SK-N-SH (cell line): ENCODE results near the gene PPIP5K1. TPM values are rescaled to one million over a fixed set of nuclear protein-coding genes. Genes with fewer than 3 reads are reported as not detected.
"Not testable (repeated sequence)": the region's sequence is repeated elsewhere in the genome, so short reads cannot be mapped to it uniquely, and the experiment has no call there.

ENCODE experiments used
- CTCF ChIA-PET: fragments of 300-600, 350-600 bp; formaldehyde crosslinking; extraction: SDS; loops from one replicate; lab custom pipeline; 2021; lab: Yijun Ruan, JAX
- POLR2A ChIA-PET: fragments of 350-600 bp; sonication (Branson Sonifier 250); formaldehyde crosslinking; extraction: SDS; loops from one replicate; lab custom pipeline; 2020; ENCODE audit warnings: antibody characterized with exemption, inconsistent platforms; lab: Yijun Ruan, JAX
- DNase-seq: peaks from one replicate; pipeline ENCODE4 v3.0.0; 2012
- H2AFZ ChIP-seq: fragments of 200-600 bp; sonication (generic); 2 replicates; pipeline ENCODE4 v1.8.1; 2016; ENCODE audit warnings: antibody characterized with exemption, mild to moderate bottlenecking, low read depth
- H3F3A ChIP-seq: fragments of 200-600 bp; sonication (generic); replicated peaks from 2 replicates; pipeline ENCODE3; 2016; ENCODE audit warnings: antibody characterized with exemption, mild to moderate bottlenecking; ENCODE audit not compliant: insufficient read depth
- H3K27ac ChIP-seq, 2 experiments: fragments of 200-500 bp in 1 of 2; fragments of 200-600 bp in 1 of 2; sonication (Bioruptor generic) in 1 of 2; sonication (generic), shearing (Covaris generic) in 1 of 2; 2 replicates each; pipeline versions ENCODE4 v1.5.1 to v1.6.1; 2014 to 2016; ENCODE audit warnings: low read depth in 2 of 2, inconsistent platforms in 1 of 2, low read length in 1 of 2, mild to moderate bottlenecking in 1 of 2, mixed read lengths in 1 of 2
- H3K27me3 ChIP-seq: fragments of 200-600 bp; sonication (generic), shearing (Covaris generic); 2 replicates; pipeline ENCODE4 v1.6.1; 2016; ENCODE audit warnings: mixed run types; ENCODE audit not compliant: insufficient read depth
- H3K36me3 ChIP-seq, 2 experiments: fragments of 200-500 bp in 1 of 2; fragments of 200-600 bp in 1 of 2; sonication (Bioruptor generic) in 1 of 2; sonication (generic) in 1 of 2; replicated peaks in 1 of 2; 2 replicates each; pipeline versions ENCODE3 to v1.5.1; 2014 to 2016; ENCODE audit warnings: low read length in 1 of 2, mild to moderate bottlenecking in 1 of 2; ENCODE audit not compliant: insufficient read depth in 2 of 2, control insufficient read depth in 1 of 2
- H3K4me1 ChIP-seq, 2 experiments: fragments of 200-500 bp in 1 of 2; fragments of 200-600 bp in 1 of 2; sonication (Bioruptor generic) in 1 of 2; sonication (generic), shearing (Covaris generic) in 1 of 2; 2 replicates each; pipeline versions ENCODE4 v1.5.1 to v1.6.1; 2014 to 2016; ENCODE audit warnings: low read depth in 1 of 2, low read length in 1 of 2, mixed run types in 1 of 2; ENCODE audit not compliant: insufficient read depth in 2 of 2, control insufficient read depth in 1 of 2
- H3K4me2 ChIP-seq: fragments of 200-600 bp; sonication (generic), shearing (Covaris generic); 2 replicates; pipeline ENCODE4 v1.6.1; 2017; ENCODE audit warnings: mixed run types
- H3K4me3 ChIP-seq, 2 experiments: fragments of 200-500 bp in 1 of 2; fragments of 200-600 bp in 1 of 2; sonication (Bioruptor generic) in 1 of 2; sonication (generic), shearing (Covaris generic) in 1 of 2; 2 replicates each; pipeline versions ENCODE4 v1.5.1 to v1.8.1; 2014 to 2016; ENCODE audit warnings: low read depth in 2 of 2, inconsistent platforms in 1 of 2, low read length in 1 of 2, mild to moderate bottlenecking in 1 of 2, mixed read lengths in 1 of 2, moderate library complexity in 1 of 2
- H3K79me2 ChIP-seq: fragments of 200-600 bp; sonication (generic); 2 replicates; pipeline ENCODE4 v1.8.1; 2017; ENCODE audit warnings: mild to moderate bottlenecking; ENCODE audit not compliant: insufficient read depth
- H3K9ac ChIP-seq: fragments of 200-600 bp; sonication (generic); 2 replicates; pipeline ENCODE4 v1.6.1; 2017; ENCODE audit warnings: mixed run types
- H3K9me2 ChIP-seq: fragments of 200-600 bp; sonication (generic); 2 replicates; pipeline ENCODE4 v1.6.1; 2017; ENCODE audit warnings: mixed run types
- H3K9me3 ChIP-seq: fragments of 200-600 bp; sonication (generic); 2 replicates; pipeline ENCODE4 v1.6.1; 2017; ENCODE audit warnings: mixed run types, mild to moderate bottlenecking, moderate library complexity
- H4K20me1 ChIP-seq: fragments of 200-600 bp; sonication (generic); 2 replicates; pipeline ENCODE4 v1.6.1; 2017; ENCODE audit warnings: mild to moderate bottlenecking, mixed run types; ENCODE audit not compliant: insufficient read depth
- CHD2 ChIP-seq: fragments of 150-350 bp; IDR thresholded peaks from 2 replicates; pipeline ENCODE4 v1.6.1; 2018; ENCODE audit warnings: low read length; ENCODE audit not compliant: partially characterized antibody
- MEF2A ChIP-seq: IDR thresholded peaks from 2 replicates; pipeline ENCODE4 v1.4.0; 2012; ENCODE audit warnings: low read depth, borderline replicate concordance
- SIN3A ChIP-seq: IDR thresholded peaks from 2 replicates; pipeline ENCODE4 v1.6.1; 2012; ENCODE audit warnings: low read depth, mild to moderate bottlenecking, low read length, moderate library complexity, borderline replicate concordance
- USF1 ChIP-seq: IDR thresholded peaks from 2 replicates; pipeline ENCODE4 v1.4.0; 2012; ENCODE audit warnings: low read depth, borderline replicate concordance
- WGBS: methylation state at CpG from one replicate; pipeline ENCODE4 v1.1.6; 2017; ENCODE audit warnings: low lambda C conversion rate; 5-methylcytosine and 5-hydroxymethylcytosine counted together
- polyA plus RNA-seq, 3 experiments: library from polyadenylated mRNA; depleted of rRNA; stranded (reverse); fragments of >200 nt; gene quantifications; 2 replicates each; pipeline ENCODE4 v1.2.3, GENCODE V29; 2012
- TF ChIP-seq, protein P1 (sequence below): fragments of 150-350 bp; IDR thresholded peaks from 2 replicates; pipeline ENCODE4 v1.6.1; 2017; ENCODE audit warnings: antibody characterized with exemption, low read length, low read depth, borderline replicate concordance

Gene PPIP5K1
- polyA plus RNA-seq, 1 of the 3 experiments (the other 2 are of a cell fraction), result 28.5 TPM

DNA sequence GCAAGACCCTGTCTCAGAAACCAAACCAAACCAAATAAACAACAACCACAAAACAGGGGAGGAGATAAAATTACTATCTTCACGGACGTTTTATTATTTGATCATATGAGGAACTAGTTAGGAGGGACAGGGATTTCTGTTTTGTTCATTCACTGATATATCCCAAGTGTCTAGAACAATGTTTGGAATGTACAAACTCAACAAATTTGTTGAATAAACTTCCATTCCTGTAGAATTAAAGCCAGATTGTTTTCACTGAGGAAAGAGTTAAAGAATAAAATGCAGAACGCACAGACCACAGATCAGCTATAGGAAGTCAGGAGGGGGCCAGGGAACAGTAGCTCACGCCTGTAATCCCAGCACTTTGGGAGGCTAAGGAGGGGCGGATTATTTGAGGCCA, 35.1 kb upstream of the PPIP5K1 start (continued):
- TF ChIP-seq, protein P1, sequence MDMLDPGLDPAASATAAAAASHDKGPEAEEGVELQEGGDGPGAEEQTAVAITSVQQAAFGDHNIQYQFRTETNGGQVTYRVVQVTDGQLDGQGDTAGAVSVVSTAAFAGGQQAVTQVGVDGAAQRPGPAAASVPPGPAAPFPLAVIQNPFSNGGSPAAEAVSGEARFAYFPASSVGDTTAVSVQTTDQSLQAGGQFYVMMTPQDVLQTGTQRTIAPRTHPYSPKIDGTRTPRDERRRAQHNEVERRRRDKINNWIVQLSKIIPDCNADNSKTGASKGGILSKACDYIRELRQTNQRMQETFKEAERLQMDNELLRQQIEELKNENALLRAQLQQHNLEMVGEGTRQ, result no peak
- TF ChIP-seq SIN3A, result no peak
- TF ChIP-seq USF1, result no peak
- TF ChIP-seq MEF2A, result no peak
- TF ChIP-seq CHD2, result no peak

DNA sequence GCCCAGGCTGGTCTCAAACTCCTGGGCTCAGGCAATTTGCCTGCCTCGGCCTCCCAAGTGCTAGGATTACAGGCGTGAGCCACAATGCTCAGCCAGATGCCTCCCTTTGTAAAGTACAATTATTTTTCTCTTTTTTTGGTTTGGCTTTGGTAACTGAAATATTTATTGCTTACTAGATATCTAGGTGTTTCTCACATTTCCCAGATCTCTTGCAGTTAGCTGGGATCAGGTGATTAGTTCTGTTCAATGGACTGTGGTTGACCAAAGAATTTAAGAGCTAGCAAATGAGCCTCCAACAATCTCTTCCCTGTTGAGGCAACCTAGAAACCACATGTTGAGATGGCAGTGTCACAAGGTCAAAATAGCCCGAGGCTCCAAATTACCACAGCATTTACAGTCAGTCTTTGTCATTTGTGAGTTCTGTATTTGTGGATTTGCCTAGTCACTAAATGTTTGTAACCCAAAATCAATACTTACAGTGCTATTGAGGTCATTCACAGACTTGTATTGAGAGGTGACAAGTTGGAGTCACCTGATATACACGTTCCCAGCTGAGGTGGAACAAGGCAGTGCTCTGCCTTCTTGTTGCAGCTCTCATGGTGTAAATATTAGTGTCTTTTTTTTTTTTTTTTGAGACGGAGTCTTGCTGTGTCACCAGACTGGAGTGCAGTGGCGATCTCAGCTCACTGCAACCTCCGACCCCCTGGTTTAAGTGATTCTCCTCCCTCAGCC, 32.2 kb upstream of the PPIP5K1 start:
- POLR2A ChIA-PET, H3K79me2 ChIP-seq, H3K36me3 ChIP-seq, H3K27me3 ChIP-seq, H3K4me1 ChIP-seq, H2AFZ ChIP-seq, H3K4me3 ChIP-seq, H3K9me3 ChIP-seq, H3K27ac ChIP-seq, H3K9ac ChIP-seq, H3F3A ChIP-seq, H3K4me2 ChIP-seq, H4K20me1 ChIP-seq, DNase-seq, H3K9me2 ChIP-seq: not testable (repeated sequence)
- 63% methylated on average over 7 of the region's 7 CpGs for WGBS
- CTCF ChIA-PET, result interaction anchor here (0.6 kb wide), 1 partner anchor 1947 kb away, joined by 3 read pairs; no protein-coding TSS in a partner anchor

- WGBS, result no CpG with 5 or more reads among the region's 2 CpGs
- CTCF ChIA-PET, result not testable (repeated sequence)
Measured at GRCh38 chr15:43618700-43619099, 28.7 kb upstream of the PPIP5K1 start, which contains the start of gene STRC. TSS of gene STRC (minus strand) at chr15:43618800. CDS start at chr15:43618722, 78 bp downstream.

DNA sequence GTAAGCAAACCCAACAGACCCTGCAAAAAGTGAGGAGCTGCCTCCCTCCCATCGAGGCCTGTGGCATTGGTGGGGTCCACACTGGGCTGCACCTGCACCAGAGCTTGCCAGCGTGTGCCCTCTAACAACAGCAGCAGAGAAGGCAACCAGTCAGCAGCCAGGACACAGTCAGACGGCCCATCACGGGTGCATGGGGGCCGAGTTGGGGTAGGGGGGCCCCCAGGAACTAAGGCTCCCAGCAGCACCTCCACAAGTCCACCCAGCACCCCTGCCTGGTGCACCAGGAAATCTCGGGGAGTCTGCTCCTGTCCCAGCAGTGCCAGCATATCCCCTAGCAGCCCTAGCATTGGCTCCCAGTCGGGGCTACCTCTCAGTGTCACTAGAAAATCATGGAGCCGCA, 27.7 kb upstream of the PPIP5K1 start:
- H4K20me1 ChIP-seq, H3K9me2 ChIP-seq, H3K4me1 ChIP-seq, H3F3A ChIP-seq, H3K36me3 ChIP-seq, H3K79me2 ChIP-seq, H3K9ac ChIP-seq, H3K9me3 ChIP-seq, H2AFZ ChIP-seq, POLR2A ChIA-PET, H3K4me3 ChIP-seq, H3K27ac ChIP-seq, CTCF ChIA-PET, H3K4me2 ChIP-seq, H3K27me3 ChIP-seq, DNase-seq: not testable (repeated sequence)
- no CpG with 5 or more reads among the region's 8 CpGs for WGBS

More at GRCh38 chr15:43618700-43619099, 28.7 kb upstream of the PPIP5K1 start, which contains the start of gene STRC:
- POLR2A ChIA-PET, H3K4me1 ChIP-seq, H3K27ac ChIP-seq, H3K4me3 ChIP-seq, H3K36me3 ChIP-seq, DNase-seq, H4K20me1 ChIP-seq, H2AFZ ChIP-seq, H3K9me2 ChIP-seq, H3K9ac ChIP-seq, H3K27me3 ChIP-seq, H3F3A ChIP-seq, H3K4me2 ChIP-seq, H3K9me3 ChIP-seq, H3K79me2 ChIP-seq: not testable (repeated sequence)

GRCh38 chr15:43602233-43602632, 12.2 kb upstream of the PPIP5K1 start:
- H3K9me2 ChIP-seq, H4K20me1 ChIP-seq, H3K27me3 ChIP-seq, H3K79me2 ChIP-seq, H3K9ac ChIP-seq, CTCF ChIA-PET, H2AFZ ChIP-seq, H3K4me3 ChIP-seq, H3F3A ChIP-seq, H3K9me3 ChIP-seq, DNase-seq, H3K4me2 ChIP-seq, POLR2A ChIA-PET, H3K36me3 ChIP-seq, H3K4me1 ChIP-seq, H3K27ac ChIP-seq: not testable (repeated sequence)
- 77% methylated on average over 6 of the region's 6 CpGs for WGBS

GRCh38 chr15:43600200-43600599, 10.2 kb upstream of the PPIP5K1 start:
- H3K9ac ChIP-seq, H3K36me3 ChIP-seq, H3K4me2 ChIP-seq, H3K27ac ChIP-seq, H3F3A ChIP-seq, DNase-seq, POLR2A ChIA-PET, H3K9me2 ChIP-seq, H3K79me2 ChIP-seq, H2AFZ ChIP-seq, H3K4me3 ChIP-seq, H3K9me3 ChIP-seq, CTCF ChIA-PET, H3K4me1 ChIP-seq, H4K20me1 ChIP-seq, H3K27me3 ChIP-seq: not testable (repeated sequence)
- WGBS, result no CpG with 5 or more reads among the region's 2 CpGs
